GM12872 (cell line): ENCODE measurements around the gene ANO6.

Source experiments
- TF ChIP-seq, protein P1 (sequence below): IDR thresholded peaks from 3 replicates; pipeline ENCODE4 v1.5.1; 2011; ENCODE audit warnings: low read depth, mild to moderate bottlenecking, low read length, moderate library complexity; ENCODE audit not compliant: insufficient read depth

Gene ANO6

GRCh38 chr12:45407981-45408728, 192.3 kb downstream of the ANO6 start:
- TF ChIP-seq, protein P1, sequence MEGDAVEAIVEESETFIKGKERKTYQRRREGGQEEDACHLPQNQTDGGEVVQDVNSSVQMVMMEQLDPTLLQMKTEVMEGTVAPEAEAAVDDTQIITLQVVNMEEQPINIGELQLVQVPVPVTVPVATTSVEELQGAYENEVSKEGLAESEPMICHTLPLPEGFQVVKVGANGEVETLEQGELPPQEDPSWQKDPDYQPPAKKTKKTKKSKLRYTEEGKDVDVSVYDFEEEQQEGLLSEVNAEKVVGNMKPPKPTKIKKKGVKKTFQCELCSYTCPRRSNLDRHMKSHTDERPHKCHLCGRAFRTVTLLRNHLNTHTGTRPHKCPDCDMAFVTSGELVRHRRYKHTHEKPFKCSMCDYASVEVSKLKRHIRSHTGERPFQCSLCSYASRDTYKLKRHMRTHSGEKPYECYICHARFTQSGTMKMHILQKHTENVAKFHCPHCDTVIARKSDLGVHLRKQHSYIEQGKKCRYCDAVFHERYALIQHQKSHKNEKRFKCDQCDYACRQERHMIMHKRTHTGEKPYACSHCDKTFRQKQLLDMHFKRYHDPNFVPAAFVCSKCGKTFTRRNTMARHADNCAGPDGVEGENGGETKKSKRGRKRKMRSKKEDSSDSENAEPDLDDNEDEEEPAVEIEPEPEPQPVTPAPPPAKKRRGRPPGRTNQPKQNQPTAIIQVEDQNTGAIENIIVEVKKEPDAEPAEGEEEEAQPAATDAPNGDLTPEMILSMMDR, result no peak

DNA sequence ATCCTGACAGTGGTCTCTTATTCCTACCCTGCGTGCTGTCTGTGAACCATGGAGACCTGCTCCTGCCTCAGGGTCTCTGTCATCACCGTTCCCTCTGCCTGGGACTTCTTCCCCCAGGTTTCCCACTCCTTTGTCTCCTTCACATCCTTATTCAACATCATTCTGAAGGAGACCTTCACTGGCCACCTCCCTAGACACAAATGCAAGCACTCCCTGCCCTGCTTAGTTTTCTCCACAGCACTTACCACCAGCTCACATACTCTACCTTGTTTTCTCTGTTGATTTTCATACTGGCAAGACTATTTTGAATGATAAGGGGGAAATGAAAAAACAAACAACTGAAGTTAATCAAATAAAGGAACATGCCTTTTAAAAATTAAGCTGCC, 192.8 kb downstream of the ANO6 start:
- TF ChIP-seq, protein P1, result no peak

DNA sequence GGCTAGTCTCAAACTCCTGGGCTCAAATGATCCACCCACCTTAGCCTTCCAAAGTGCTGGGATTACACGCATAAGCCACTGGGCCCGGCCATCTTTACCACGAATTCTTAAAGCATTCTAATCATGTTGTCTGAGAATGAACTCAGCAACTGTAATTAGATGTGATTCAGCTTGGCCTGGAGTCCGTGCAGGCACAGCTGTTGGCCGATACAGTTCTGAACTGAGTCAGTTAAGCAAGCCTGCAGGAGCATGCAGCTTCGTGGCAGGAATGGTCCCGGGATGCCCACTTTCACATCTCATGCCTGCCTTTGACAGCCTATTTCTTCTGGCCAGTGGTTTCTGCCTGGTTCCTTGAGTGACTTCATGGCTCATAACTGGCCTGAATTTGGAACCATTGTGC, 194.1 kb downstream of the ANO6 start:
- TF ChIP-seq, protein P1, result no peak

- TF ChIP-seq, protein P1, result no peak
These were observed 195.7 kb downstream of the ANO6 start for GRCh38 chr12:45411626-45412025.

DNA sequence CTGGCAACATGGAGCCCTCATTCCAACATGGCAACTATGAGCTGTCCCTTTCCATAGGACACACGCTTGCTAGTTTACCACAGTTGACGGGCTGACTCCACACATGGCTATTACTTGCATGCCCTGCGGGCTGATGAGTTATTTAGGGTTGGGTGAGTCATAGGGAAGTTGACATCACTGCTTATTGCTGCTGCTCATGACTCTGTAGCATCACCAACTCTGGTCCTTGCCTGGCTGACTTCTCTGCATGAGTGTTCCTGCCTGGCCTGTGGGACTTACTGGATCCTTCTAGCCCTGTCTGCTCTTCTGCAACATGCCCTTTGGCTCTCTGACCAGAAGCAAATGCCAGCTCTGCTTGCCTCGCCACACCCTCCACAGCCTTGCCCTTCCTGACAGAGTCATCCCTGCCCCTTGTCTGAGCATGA, 199.5 kb downstream of the ANO6 start:
- TF ChIP-seq, protein P1, result no peak

- TF ChIP-seq, protein P1, result no peak
These were observed 200.2 kb downstream of the ANO6 start for GRCh38 chr12:45416126-45416525.

DNA sequence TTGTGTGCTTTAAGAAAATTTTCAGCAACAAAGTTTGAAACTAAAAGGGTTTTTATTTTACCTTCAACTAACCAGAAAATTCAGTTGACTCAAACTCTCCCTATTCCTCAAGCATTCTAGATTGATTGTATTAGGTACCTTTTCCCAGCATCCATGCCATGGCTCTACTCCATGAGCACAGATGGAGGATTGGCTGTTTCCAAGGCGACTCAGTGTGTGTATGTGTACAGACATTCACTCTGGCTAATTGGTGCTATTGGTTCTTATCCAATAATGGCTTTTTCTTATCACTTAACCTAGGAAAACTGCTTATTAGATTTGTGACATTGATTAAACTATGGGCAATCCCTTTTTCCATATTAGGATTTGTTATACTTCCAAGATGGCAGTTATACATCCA, 202.6 kb downstream of the ANO6 start:
- TF ChIP-seq, protein P1, result no peak
